ENCODE data around the gene FAM222B. TPM values are rescaled to one million over a fixed set of nuclear protein-coding genes. Genes with fewer than 3 reads are reported as not detected.

FAM222B gene
- total and polyA plus RNA-seq, 4 donors, result 2.8 to 5.4 (median 4.1) TPM

DNA sequence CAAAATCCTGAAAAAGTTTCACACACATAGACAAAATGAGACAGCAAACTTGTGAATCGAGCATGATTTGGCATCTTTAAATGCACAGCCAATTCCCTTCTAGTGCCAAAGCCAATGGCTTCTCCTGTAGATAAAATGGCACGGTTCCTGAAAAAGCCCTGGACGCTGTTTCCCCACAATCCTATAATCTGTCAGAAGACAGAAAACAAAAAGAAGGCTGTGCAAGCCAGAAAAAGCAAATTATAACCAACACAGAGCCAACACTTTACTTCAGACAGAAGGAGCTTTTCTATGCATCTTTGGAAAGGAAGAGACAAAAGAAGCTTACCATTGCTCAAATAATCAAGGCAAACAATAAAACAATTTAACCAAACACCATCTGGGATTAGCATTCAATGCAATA lies 23.8 kb downstream of the FAM222B start:
- H3K4me1 ChIP-seq (ENCODE audit: control insufficient read depth in 4 of 4, insufficient read depth in 4 of 4, low read length in 3 of 4), result peaks cover 0 to 6% (median 0%) of the 10 kb centered on the region in 4 donors
- no peaks in the 10 kb centered on the region for H3K27me3 ChIP-seq (ENCODE audit: control insufficient read depth in 4 of 4, insufficient read depth in 4 of 4, low read length in 3 of 4)
- H3K9me3 ChIP-seq (ENCODE audit: control insufficient read depth in 4 of 4, low read length in 3 of 4), result no peaks in the 10 kb centered on the region
- WGBS, result 84% methylated on average over 3 of the region's 3 CpGs
- no peak for DNase-seq (ENCODE audit: low spot score)
- H3K9ac ChIP-seq (ENCODE audit: low read depth in 1 of 2, low read length in 2 of 2), result no peak overlapping the region
- no peak overlapping the region for H3K4me3 ChIP-seq (ENCODE audit: low read depth in 1 of 3, low read length in 3 of 3)
- TF ChIP-seq REST (IDR thresholded peaks at IDR 0.05), result no peak
- TF ChIP-seq, protein P1, sequence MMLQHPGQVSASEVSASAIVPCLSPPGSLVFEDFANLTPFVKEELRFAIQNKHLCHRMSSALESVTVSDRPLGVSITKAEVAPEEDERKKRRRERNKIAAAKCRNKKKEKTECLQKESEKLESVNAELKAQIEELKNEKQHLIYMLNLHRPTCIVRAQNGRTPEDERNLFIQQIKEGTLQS (IDR thresholded peaks at IDR 0.05), result no peak
- TF ChIP-seq SP1 (IDR thresholded peaks at IDR 0.05), result no peak
- no peak for TF ChIP-seq EGR1 (IDR thresholded peaks at IDR 0.05; ENCODE audit: low read depth in 2 of 2)
- no peak for TF ChIP-seq RXRA (IDR thresholded peaks at IDR 0.05)
- no peak for TF ChIP-seq FOXA2 (IDR thresholded peaks at IDR 0.05)
- no peak overlapping the region for H3K27ac ChIP-seq (ENCODE audit: low read depth in 1 of 2, low read length in 2 of 2)
- H3K36me3 ChIP-seq (ENCODE audit: control insufficient read depth in 4 of 4, insufficient read depth in 3 of 4, low read depth in 1 of 4, low read length in 3 of 4), result no peaks in the 10 kb centered on the region

DNA sequence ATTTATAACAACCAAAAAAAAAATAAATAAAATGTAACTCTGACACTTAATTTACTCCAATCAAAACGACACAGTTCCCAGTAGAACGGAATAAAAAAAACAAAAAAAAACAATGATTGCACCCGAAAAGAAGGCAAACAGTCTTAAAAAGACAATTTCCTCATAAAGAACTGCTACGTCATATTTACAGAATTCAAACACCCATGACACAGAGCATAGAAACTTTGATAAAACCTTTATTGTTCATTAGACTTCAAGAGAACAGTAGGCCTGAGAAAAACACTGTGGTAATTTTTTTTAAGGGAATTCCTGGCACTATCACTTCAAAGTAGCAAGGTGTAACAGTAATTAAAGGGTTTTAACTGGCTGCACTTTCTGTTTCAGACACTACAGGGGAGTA lies 26.1 kb downstream of the FAM222B start:
- Histone ChIP-seq H3K27ac (ENCODE audit: low read depth in 1 of 2, low read length in 2 of 2) (no peak overlapping the region), H3K4me3 (ENCODE audit: low read depth in 1 of 3, low read length in 3 of 3) (no peak overlapping the region), H3K27me3 (ENCODE audit: control insufficient read depth in 4 of 4, insufficient read depth in 4 of 4, low read length in 3 of 4) (no peaks in the 10 kb centered on the region), H3K9me3 (ENCODE audit: control insufficient read depth in 4 of 4, low read length in 3 of 4) (no peaks in the 10 kb centered on the region), H3K9ac (ENCODE audit: low read depth in 1 of 2, low read length in 2 of 2) (no peak overlapping the region), H3K4me1 (ENCODE audit: control insufficient read depth in 4 of 4, insufficient read depth in 4 of 4, low read length in 3 of 4) (peaks cover 0 to 10% (median 2%) of the 10 kb centered on the region in 4 donors), H3K36me3 (ENCODE audit: control insufficient read depth in 4 of 4, insufficient read depth in 3 of 4, low read depth in 1 of 4, low read length in 3 of 4) (no peaks in the 10 kb centered on the region)
- DNase-seq (ENCODE audit: low spot score), result no peak
- TF ChIP-seq TAF1 (conservative IDR thresholded peaks at IDR 0.05) (no peak), FOXA1 (IDR thresholded peaks at IDR 0.05) (no peak), GABPA (IDR thresholded peaks at IDR 0.05 in 1 of 2, conservative IDR thresholded peaks at IDR 0.05 in 1 of 2) (no peak), HNF4G (IDR thresholded peaks at IDR 0.05) (no peak), RXRA (IDR thresholded peaks at IDR 0.05) (no peak), EGR1 (IDR thresholded peaks at IDR 0.05; ENCODE audit: low read depth in 2 of 2) (no peak), SP1 (IDR thresholded peaks at IDR 0.05) (no peak), REST (IDR thresholded peaks at IDR 0.05) (no peak), JUND (IDR thresholded peaks at IDR 0.05) (no peak), HNF4A (conservative IDR thresholded peaks at IDR 0.05) (no peak), NR2F2 (IDR thresholded peaks at IDR 0.05) (no peak)
- TF ChIP-seq, protein P2, sequence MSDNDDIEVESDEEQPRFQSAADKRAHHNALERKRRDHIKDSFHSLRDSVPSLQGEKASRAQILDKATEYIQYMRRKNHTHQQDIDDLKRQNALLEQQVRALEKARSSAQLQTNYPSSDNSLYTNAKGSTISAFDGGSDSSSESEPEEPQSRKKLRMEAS (IDR thresholded peaks at IDR 0.05), result no peak
- TF ChIP-seq, protein P3, sequence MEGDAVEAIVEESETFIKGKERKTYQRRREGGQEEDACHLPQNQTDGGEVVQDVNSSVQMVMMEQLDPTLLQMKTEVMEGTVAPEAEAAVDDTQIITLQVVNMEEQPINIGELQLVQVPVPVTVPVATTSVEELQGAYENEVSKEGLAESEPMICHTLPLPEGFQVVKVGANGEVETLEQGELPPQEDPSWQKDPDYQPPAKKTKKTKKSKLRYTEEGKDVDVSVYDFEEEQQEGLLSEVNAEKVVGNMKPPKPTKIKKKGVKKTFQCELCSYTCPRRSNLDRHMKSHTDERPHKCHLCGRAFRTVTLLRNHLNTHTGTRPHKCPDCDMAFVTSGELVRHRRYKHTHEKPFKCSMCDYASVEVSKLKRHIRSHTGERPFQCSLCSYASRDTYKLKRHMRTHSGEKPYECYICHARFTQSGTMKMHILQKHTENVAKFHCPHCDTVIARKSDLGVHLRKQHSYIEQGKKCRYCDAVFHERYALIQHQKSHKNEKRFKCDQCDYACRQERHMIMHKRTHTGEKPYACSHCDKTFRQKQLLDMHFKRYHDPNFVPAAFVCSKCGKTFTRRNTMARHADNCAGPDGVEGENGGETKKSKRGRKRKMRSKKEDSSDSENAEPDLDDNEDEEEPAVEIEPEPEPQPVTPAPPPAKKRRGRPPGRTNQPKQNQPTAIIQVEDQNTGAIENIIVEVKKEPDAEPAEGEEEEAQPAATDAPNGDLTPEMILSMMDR (IDR thresholded peaks at IDR 0.05; ENCODE audit: low read depth, low read length, missing input control), result no peak
- 86% methylated on average over 4 of the region's 4 CpGs for WGBS

Measured in liver (tissue), 9 donors.